Heart left ventricle (tissue), 16 donors: ENCODE results near the gene GXYLT2. TPM values are rescaled to one million over a fixed set of nuclear protein-coding genes. Genes with fewer than 3 reads are reported as not detected.

ENCODE experiments used
- ATAC-seq, 4 donors: fragments of 200-7000 bp; cut with Tn5 transposase; one replicate each; pipeline ENCODE4 v1.9.1; 2020 to 2022; ENCODE audit warnings: moderate library complexity in 4 of 4, mild to moderate bottlenecking in 3 of 4, moderate number of reproducible peaks in 1 of 4
- DNase-seq, 5 donors: peaks; one replicate each; pipeline ENCODE4 v3.0.0-alpha.2; 2020
- H3K27ac ChIP-seq, 12 donors: fragments of 200-600 bp; sonication (generic) in 4 of 12; one replicate each; pipeline versions ENCODE4 v1.5.0 to v1.8.0; 2016 to 2022; ENCODE audit warnings: mild to moderate bottlenecking in 2 of 12
- H3K27me3 ChIP-seq, 9 donors: fragments of 200-600 bp; sonication (generic) in 2 of 9; one replicate each; pipeline versions ENCODE4 v1.5.1 to v1.8.0; 2016 to 2022; ENCODE audit warnings: mild to moderate bottlenecking in 3 of 9
- H3K36me3 ChIP-seq, 9 donors: fragments of 200-600 bp; sonication (generic) in 2 of 9; one replicate each; pipeline versions ENCODE4 v1.5.0 to v1.8.0; 2018 to 2022; ENCODE audit warnings: mild to moderate bottlenecking in 2 of 9
- H3K4me1 ChIP-seq, 12 donors: fragments of 200-600 bp; sonication (generic) in 4 of 12; one replicate each; pipeline versions ENCODE4 v1.5.0 to v1.8.0; 2016 to 2022; ENCODE audit warnings: mild to moderate bottlenecking in 3 of 12
- H3K4me3 ChIP-seq, 12 donors: fragments of 200-600 bp; sonication (generic) in 4 of 12; one replicate each; pipeline versions ENCODE4 v1.5.0 to v1.8.0; 2017 to 2022; ENCODE audit warnings: mild to moderate bottlenecking in 9 of 12, moderate library complexity in 4 of 12
- H3K9me3 ChIP-seq, 12 donors: fragments of 200-600 bp; sonication (generic) in 4 of 12; one replicate each; pipeline versions ENCODE4 v1.5.0 to v1.8.0; 2016 to 2022; ENCODE audit warnings: mild to moderate bottlenecking in 1 of 12
- POLR2A ChIP-seq, 2 donors: fragments of 450-650 bp; IDR thresholded peaks; one replicate each; pipeline ENCODE4 v1.6.1; 2017; ENCODE audit warnings: antibody characterized with exemption in 2 of 2, mild to moderate bottlenecking in 2 of 2, moderate library complexity in 2 of 2
- WGBS, 4 donors: extraction: QIAGEN DNeasy Blood & Tissue Kit in 2 of 4; methylation state at CpG; one replicate each; pipeline versions ENCODE4 v1.1.5 to v1.1.7; 2013 to 2018; 5-methylcytosine and 5-hydroxymethylcytosine counted together
- intact Hi-C, 10 donors: fragments of 100-400 bp; cut with DNase I; formaldehyde crosslinking; loops; one replicate each; pipeline versions ENCODE4 v1.11.1 to v1.14.2; 2022
- polyA plus RNA-seq, 2 donors: library from polyadenylated mRNA; stranded (reverse); fragments of 200-250 nt; gene quantifications; one replicate each; pipeline ENCODE4 v1.2.3, GENCODE V29; 2013
- total RNA-seq, 9 donors: library from RNA; depleted of rRNA in 2 of 9; stranded (reverse); fragments of >200 nt in 2 of 9; fragmentation: NEBNext Ultra II Directional in 3 of 9; extraction: Animal tissue kit (Norgen Biotek cat#: 25700) in 3 of 9; gene quantifications; one replicate each; pipeline versions ENCODE4 v1.1.0 to v1.2.4, GENCODE V29; 2016 to 2023
- TF ChIP-seq, protein P1 (sequence below), 12 donors: fragments of 200-600 bp; sonication (generic) in 4 of 12; IDR thresholded peaks; one replicate each; pipeline versions ENCODE4 v1.5.0 to v1.8.0; 2018 to 2022; ENCODE audit warnings: antibody characterized with exemption in 12 of 12, mild to moderate bottlenecking in 5 of 12
- donor health status: ischemic (EF 13 %, LVEDD 7.1; RV severe dilation, severe dysfunction).
- donor health status: healthy with polysubstance abuse.
- donor health status: DM: no; HTN: yes; CAD: no.
- donor health status: DM: no; HTN: no; CAD: no.
- donor health status: ischemic (EF 25% LVEDD 6.9; RV normal size, moderate dysfunction).
- donor health status: ischemic (EF 25% LVEDD 5.7; RV mildly dilated, moderate dysfunction).
- donor health status: healthy.
- donor health status: DM: yes; HTN: yes; CAD: no.
- donor health status: ischemic (EF 35%, LVEDD 5.7; RV mildly dilated, moderate dysfunction).
- donor health status: nonischemic (EF 11% LVEDD 7.7; RV severe dilation, severe dysfunction).
- donor health status: DM: yes; HTN: yes; CAD: no.
- donor health status: PGD.
- donor health status: ischemic (EF 29% LVEDD 5.4; RV normal size, mild dysfunction).
- donor health status: nonischemic (EF 23%, LVEDD 6.1; RV moderate dilation, normal function).

Gene GXYLT2
- total and polyA plus RNA-seq, 11 donors: 3.4 to 35.2 (median 15.0) TPM

DNA sequence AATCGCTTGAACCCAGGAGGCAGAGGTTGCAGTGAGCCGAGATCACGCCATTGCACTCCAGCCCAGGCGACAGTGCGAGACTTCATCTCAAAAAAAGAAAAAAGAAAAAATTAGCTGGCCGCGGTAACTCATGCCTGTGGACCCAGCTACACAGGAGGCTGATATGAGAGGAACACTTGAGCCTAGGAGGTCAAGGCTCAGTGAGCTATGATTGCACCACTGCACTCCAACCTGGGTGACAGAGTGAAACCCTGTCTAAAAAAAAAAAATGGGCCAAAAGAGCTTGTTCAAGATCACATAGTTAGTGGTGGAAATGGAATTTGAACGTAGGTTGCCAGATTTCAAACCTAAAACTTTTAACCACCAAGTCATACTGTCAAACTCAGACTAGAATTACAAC, 62.5 kb downstream of the GXYLT2 start:
- Histone ChIP-seq H3K4me3 (no peak overlapping the region), H3K27ac (no peak overlapping the region), H3K27me3 (no peaks in the 10 kb centered on the region), H3K36me3 (peaks cover 0 to 3% (median 0%) of the 10 kb centered on the region in 9 donors), H3K4me1 (peaks cover 0 to 5% (median 0%) of the 10 kb centered on the region in 12 donors), H3K9me3 (no peaks in the 10 kb centered on the region)
- ATAC-seq (no peak), DNase-seq (no peak)
- no peak for TF ChIP-seq POLR2A (IDR thresholded peaks at IDR 0.05)
- TF ChIP-seq, protein P1, sequence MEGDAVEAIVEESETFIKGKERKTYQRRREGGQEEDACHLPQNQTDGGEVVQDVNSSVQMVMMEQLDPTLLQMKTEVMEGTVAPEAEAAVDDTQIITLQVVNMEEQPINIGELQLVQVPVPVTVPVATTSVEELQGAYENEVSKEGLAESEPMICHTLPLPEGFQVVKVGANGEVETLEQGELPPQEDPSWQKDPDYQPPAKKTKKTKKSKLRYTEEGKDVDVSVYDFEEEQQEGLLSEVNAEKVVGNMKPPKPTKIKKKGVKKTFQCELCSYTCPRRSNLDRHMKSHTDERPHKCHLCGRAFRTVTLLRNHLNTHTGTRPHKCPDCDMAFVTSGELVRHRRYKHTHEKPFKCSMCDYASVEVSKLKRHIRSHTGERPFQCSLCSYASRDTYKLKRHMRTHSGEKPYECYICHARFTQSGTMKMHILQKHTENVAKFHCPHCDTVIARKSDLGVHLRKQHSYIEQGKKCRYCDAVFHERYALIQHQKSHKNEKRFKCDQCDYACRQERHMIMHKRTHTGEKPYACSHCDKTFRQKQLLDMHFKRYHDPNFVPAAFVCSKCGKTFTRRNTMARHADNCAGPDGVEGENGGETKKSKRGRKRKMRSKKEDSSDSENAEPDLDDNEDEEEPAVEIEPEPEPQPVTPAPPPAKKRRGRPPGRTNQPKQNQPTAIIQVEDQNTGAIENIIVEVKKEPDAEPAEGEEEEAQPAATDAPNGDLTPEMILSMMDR (IDR thresholded peaks at IDR 0.05): no peak
- 95 to 98% (median 97%) methylated on average over 8 of the region's 8 CpGs for WGBS, 4 donors
- intact Hi-C loops: no loop called here

DNA sequence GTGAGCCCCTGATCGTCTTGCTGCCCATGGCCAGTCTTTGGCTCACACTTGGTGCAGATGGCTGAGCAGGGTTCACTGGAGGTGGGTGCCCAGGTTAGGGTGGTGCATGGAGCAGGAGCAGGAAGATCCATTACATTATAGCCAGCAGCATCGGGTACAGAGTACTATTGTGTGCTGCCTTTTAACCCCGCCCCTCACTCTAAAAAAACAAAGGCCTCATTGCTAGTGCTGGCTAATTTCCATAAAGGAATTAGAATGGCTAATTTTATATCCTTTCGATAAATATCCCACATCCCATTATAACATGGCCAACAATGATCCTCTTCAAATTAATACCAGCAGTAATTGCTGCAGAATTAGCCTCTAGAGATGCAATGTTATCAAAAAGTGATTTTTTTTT, 63.0 kb downstream of the GXYLT2 start:
- intact Hi-C loops: no loop called here
- H3K9me3 ChIP-seq: no peaks in the 10 kb centered on the region
- 61 to 75% (median 63%) methylated on average over 4 of the region's 4 CpGs for WGBS, 4 donors
- H3K4me1 ChIP-seq: peaks cover 0 to 2% (median 0%) of the 10 kb centered on the region in 12 donors
- no peak overlapping the region for H3K4me3 ChIP-seq
- H3K36me3 ChIP-seq: peaks cover 0 to 6% (median 0%) of the 10 kb centered on the region in 9 donors
- TF ChIP-seq, protein P1 (IDR thresholded peaks at IDR 0.05): no peak
- TF ChIP-seq POLR2A (IDR thresholded peaks at IDR 0.05): no peak
- ATAC-seq (no peak), DNase-seq (no peak)
- no peaks in the 10 kb centered on the region for H3K27me3 ChIP-seq
- no peak overlapping the region for H3K27ac ChIP-seq

DNA sequence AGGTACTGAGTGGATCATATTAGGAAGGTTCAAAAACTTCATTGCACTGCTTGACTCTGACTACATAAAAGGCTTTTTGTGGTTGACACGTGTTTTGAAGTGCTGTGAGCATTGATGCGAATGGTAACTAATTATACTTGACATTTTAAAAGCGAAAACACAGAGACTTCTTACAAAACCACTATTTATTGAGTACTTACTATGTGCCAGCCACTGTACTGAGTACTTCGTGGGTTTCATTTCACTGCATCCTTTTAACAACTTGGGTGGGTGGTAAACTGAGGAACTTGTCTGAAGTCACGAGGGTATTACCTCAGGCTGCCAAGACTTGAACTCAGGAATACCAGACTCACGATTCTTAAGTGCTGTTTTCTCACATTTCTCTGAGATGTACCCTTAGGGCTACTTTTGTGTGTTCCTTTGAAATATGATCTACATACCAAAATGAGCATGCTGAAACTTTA, 63.4 kb downstream of the GXYLT2 start:
- Histone ChIP-seq H3K4me1 (no peaks in the 10 kb centered on the region), H3K4me3 (no peak overlapping the region), H3K9me3 (no peaks in the 10 kb centered on the region), H3K36me3 (peaks cover 0 to 7% (median 0%) of the 10 kb centered on the region in 9 donors), H3K27ac (no peak overlapping the region), H3K27me3 (no peaks in the 10 kb centered on the region)
- TF ChIP-seq, protein P1 (IDR thresholded peaks at IDR 0.05): no peak
- no peak for TF ChIP-seq POLR2A (IDR thresholded peaks at IDR 0.05)
- intact Hi-C loops: no loop called here
- ATAC-seq (no peak), DNase-seq (no peak)
- 68 to 84% (median 80%) methylated on average over 6 of the region's 6 CpGs for WGBS, 4 donors

DNA sequence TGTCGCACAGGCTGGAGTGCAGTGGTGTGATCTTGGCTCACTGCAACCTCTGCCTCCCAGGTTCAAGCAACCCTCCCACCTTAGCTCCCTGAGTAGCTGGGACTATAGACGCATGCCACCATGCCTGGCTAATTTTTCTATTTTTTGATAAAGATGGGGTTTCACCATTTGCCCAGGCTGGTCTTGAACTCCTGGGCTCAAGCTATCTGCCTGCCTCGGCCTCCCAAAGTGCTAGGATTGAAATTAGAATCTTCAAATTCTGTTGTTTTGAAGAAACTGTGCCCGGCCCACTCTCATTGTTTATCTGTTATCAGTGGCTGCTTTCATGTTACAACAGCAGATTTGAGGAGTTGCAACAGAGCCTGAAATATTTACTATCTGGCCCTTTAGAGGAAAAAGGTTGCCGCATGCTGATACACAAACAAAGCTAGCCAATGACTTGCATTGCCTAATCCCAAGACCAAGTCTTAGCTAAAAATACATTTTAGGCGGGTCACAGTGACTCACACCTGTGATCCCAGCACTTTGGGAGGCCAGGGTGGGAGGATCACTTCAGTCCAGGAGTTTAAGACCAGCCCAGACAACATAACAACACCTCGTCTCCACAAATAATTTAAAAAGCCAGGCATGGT, 65.6 kb downstream of the GXYLT2 start:
- 85 to 91% (median 90%) methylated on average over 7 of the region's 7 CpGs for WGBS, 4 donors
- intact Hi-C loops: no loop called here
- peaks cover 0 to 15% (median 4%) of the 10 kb centered on the region in 12 donors for H3K4me1 ChIP-seq
- no peak for DNase-seq
- no peak for TF ChIP-seq POLR2A (IDR thresholded peaks at IDR 0.05)
- TF ChIP-seq, protein P1 (IDR thresholded peaks at IDR 0.05): no peak
- no peaks in the 10 kb centered on the region for H3K9me3 ChIP-seq
- H3K4me3 ChIP-seq: no peak overlapping the region
- H3K27ac ChIP-seq: no peak overlapping the region
- H3K36me3 ChIP-seq: peaks cover 0 to 8% (median 0%) of the 10 kb centered on the region in 9 donors
- H3K27me3 ChIP-seq: no peaks in the 10 kb centered on the region
- no peak for ATAC-seq
